Lung (tissue), 12 donors: ENCODE data around the gene ATP6AP1. TPM values are rescaled to one million over a fixed set of nuclear protein-coding genes. Genes with fewer than 3 reads are reported as not detected.
A peak's percentile ranks its signal among the peaks of the same experiment; 100 is the strongest.

ENCODE experiments used
- ATAC-seq: fragments of 200-7000 bp; cut with Tn5 transposase; one replicate; pipeline ENCODE4 v1.9.1; 2020; ENCODE audit warnings: moderate number of reproducible peaks; ENCODE audit not compliant: insufficient read depth, low FRiP score
- DNase-seq, 3 donors: peaks; one replicate each; pipeline ENCODE4 v3.0.0-alpha.2; 2013 to 2017
- H3K27ac ChIP-seq, 2 donors: one replicate each; pipeline ENCODE4 v1.5.1; 2013; ENCODE audit warnings: mild to moderate bottlenecking in 2 of 2, moderate library complexity in 2 of 2, control low read depth in 1 of 2, inconsistent platforms in 1 of 2, low read depth in 1 of 2, low read length in 1 of 2
- H3K27me3 ChIP-seq, 3 donors: one replicate each; pipeline ENCODE4 v1.5.1; 2013; ENCODE audit warnings: low read length in 2 of 3; ENCODE audit not compliant: control insufficient read depth in 3 of 3, insufficient read depth in 3 of 3
- H3K36me3 ChIP-seq, 4 donors: one replicate each; pipeline ENCODE4 v1.5.1; 2013; ENCODE audit warnings: low read length in 4 of 4, mild to moderate bottlenecking in 1 of 4, moderate library complexity in 1 of 4; ENCODE audit not compliant: control insufficient read depth in 4 of 4, insufficient read depth in 4 of 4
- H3K4me1 ChIP-seq, 5 donors: one replicate each; pipeline ENCODE4 v1.5.1; 2013; ENCODE audit warnings: low read length in 5 of 5, mild to moderate bottlenecking in 2 of 5, moderate library complexity in 1 of 5; ENCODE audit not compliant: control insufficient read depth in 5 of 5, insufficient read depth in 5 of 5
- H3K4me3 ChIP-seq: one replicate; pipeline ENCODE4 v1.5.1; 2013; ENCODE audit warnings: mild to moderate bottlenecking, control low read depth, moderate library complexity
- H3K9ac ChIP-seq, 2 donors: one replicate each; pipeline ENCODE4 v1.5.1; 2013; ENCODE audit warnings: low read length in 2 of 2, control low read depth in 1 of 2; ENCODE audit not compliant: insufficient read depth in 1 of 2
- H3K9me3 ChIP-seq, 4 donors: one replicate each; pipeline ENCODE4 v1.5.1; 2013; ENCODE audit warnings: low read length in 3 of 4, mild to moderate bottlenecking in 1 of 4, moderate library complexity in 1 of 4; ENCODE audit not compliant: control insufficient read depth in 4 of 4, insufficient read depth in 3 of 4
- WGBS, 2 donors: extraction: QIAGEN DNeasy Blood & Tissue Kit; methylation state at CpG; one replicate each; pipeline ENCODE4 v1.1.7; 2013; 5-methylcytosine and 5-hydroxymethylcytosine counted together
- polyA plus RNA-seq, 2 donors: library from polyadenylated mRNA; stranded (reverse); fragments of 200-250 nt; gene quantifications; one replicate each; pipeline ENCODE4 v1.2.1, GENCODE V29; 2013
- total RNA-seq, 2 donors: library from RNA; depleted of rRNA in 1 of 2; stranded (reverse); fragments of >200 nt in 1 of 2; gene quantifications; one replicate each; pipeline ENCODE4 v1.2.1, GENCODE V29; 2014 to 2021
- TF ChIP-seq, protein P1 (sequence below): IDR thresholded peaks from 2 replicates; pipeline ENCODE4 v1.5.1; 2012; ENCODE audit warnings: mild to moderate bottlenecking; ENCODE audit errors: control extremely low read depth, extremely low read depth
- donor health status: control.
- donor health status: control.
- donor health status: Bipolar disorder and iron deficiency.
- donor health status: healthy.
- donor health status: DM: yes; HTN: yes; CAD: no.

The ATP6AP1 gene
- total and polyA plus RNA-seq, 4 donors, result 73.7 to 220 (median 113) TPM

GRCh38 chrX:154408659-154409221 is 19.7 kb upstream of the ATP6AP1 start:
- peak overlapping the region in 1 of 2 donors; percentile 65 for H3K27ac ChIP-seq
- peaks cover 0 to 6% (median 2%) of the 10 kb centered on the region in 4 donors for H3K9me3 ChIP-seq
- no peak overlapping the region for H3K9ac ChIP-seq
- peaks cover 0 to 2% (median 0%) of the 10 kb centered on the region in 5 donors for H3K4me1 ChIP-seq
- peaks cover 0 to under 1% (median 0%) of the 10 kb centered on the region in 4 donors for H3K36me3 ChIP-seq
- H3K27me3 ChIP-seq, result no peaks in the 10 kb centered on the region
- ATAC-seq (no peak), DNase-seq (no peak)
- WGBS, 2 donors, result 10 to 55% methylated on average over 6 to 10 of the region's 10 CpGs
- TF ChIP-seq, protein P1, sequence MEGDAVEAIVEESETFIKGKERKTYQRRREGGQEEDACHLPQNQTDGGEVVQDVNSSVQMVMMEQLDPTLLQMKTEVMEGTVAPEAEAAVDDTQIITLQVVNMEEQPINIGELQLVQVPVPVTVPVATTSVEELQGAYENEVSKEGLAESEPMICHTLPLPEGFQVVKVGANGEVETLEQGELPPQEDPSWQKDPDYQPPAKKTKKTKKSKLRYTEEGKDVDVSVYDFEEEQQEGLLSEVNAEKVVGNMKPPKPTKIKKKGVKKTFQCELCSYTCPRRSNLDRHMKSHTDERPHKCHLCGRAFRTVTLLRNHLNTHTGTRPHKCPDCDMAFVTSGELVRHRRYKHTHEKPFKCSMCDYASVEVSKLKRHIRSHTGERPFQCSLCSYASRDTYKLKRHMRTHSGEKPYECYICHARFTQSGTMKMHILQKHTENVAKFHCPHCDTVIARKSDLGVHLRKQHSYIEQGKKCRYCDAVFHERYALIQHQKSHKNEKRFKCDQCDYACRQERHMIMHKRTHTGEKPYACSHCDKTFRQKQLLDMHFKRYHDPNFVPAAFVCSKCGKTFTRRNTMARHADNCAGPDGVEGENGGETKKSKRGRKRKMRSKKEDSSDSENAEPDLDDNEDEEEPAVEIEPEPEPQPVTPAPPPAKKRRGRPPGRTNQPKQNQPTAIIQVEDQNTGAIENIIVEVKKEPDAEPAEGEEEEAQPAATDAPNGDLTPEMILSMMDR, result no peak
- peak overlapping the region; percentile 32 for H3K4me3 ChIP-seq

DNA sequence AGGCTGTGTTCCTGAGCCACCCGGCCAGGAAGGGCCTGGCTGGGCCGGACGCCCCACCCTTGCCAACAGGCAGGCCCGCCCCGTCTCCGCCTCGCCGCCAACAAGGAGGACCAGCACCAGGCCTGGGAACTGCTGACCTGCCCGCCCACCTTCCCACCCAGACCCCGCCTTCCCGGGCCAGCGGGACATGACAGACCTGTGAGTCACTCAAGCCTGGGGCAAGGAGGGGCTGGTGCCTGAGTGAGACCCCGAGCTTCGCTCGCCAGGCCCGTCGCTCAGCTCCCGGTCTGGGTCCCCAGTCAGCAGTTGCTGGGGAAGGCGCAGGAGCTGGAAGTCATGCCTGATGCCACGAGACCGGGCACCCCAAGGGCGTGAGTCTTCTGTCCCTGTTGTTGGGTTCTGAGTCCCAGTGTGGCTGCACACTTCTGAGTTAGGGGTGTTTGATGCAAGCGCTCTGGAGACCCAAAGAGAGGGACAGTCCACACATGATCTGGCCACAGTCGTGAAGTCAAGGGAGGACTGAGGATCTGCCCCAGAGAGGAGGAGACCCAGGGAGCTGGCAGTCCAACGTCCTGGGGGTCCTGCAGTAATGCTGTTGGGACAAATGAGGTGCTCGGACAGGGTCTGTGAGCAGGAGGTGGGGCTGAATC is 19.1 kb upstream of the ATP6AP1 start, which contains the start of gene DNASE1L1:
Gene DNASE1L1 (minus strand): TSS at position 33 of the 650 bp plus-strand sequence. CDS start 3,686 bp downstream, outside the sequence.
- 30 to 46% methylated on average over 11 to 26 of the region's 26 CpGs for WGBS, 2 donors
- Histone ChIP-seq H3K9ac (no peak within 1 kb of the TSS), H3K9me3 (peaks cover 0 to 6% (median 3%) of the 10 kb centered on the region in 4 donors), H3K27me3 (no peaks in the 10 kb centered on the region), H3K27ac (peak within 1 kb of the TSS; percentile 49 to 65), H3K4me3 (peak within 1 kb of the TSS; percentile 32), H3K4me1 (peaks cover 0 to 2% (median 0%) of the 10 kb centered on the region in 5 donors), H3K36me3 (peaks cover 0 to 2% (median 0%) of the 10 kb centered on the region in 4 donors)
- TF ChIP-seq, protein P1, result no peak
- ATAC-seq, result no peak
- peak; percentile 12 to 42 (median 41) for DNase-seq

DNA sequence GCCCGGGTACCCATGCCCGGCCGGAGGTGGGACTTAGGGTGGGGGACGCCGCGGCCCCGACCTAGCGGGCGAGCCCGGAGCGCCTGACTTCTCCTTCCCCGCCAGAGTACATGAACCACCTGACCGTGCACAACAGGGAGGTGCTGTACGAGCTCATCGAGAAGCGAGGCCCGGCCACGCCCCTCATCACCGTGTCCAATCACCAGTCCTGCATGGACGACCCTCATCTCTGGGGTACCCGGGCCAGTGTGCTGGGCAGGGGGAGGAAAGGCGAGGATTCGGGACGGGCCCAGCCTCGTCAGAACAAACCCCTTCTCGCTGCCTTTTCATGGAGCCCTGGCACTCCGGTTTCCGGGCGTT is 16.5 kb upstream of the ATP6AP1 start:
- peak; percentile 56 to 65 (median 62) for DNase-seq
- peak; percentile 67 for ATAC-seq
- peaks cover 0 to 2% (median 0%) of the 10 kb centered on the region in 5 donors for H3K4me1 ChIP-seq
- 1 to 39% methylated on average over 13 to 29 of the region's 29 CpGs for WGBS, 2 donors
- TF ChIP-seq, protein P1, result no peak
- peak overlapping the region in 1 of 2 donors; percentile 23 for H3K9ac ChIP-seq
- H3K27ac ChIP-seq, result peak overlapping the region; percentile 94 to 98
- H3K36me3 ChIP-seq, result peaks cover 0 to 2% (median 0%) of the 10 kb centered on the region in 4 donors
- H3K9me3 ChIP-seq, result peaks cover 0 to 6% (median 3%) of the 10 kb centered on the region in 4 donors
- no peaks in the 10 kb centered on the region for H3K27me3 ChIP-seq
- H3K4me3 ChIP-seq, result peak overlapping the region; percentile 55
